Measurements from ENCODE around the gene MINDY4.

MINDY4 gene

GRCh38 chr7:30930621-30931020, 159.4 kb downstream of the MINDY4 start:
- in situ Hi-C loops (cut with HindIII; ENCODE audit: low pct_unique_long_range_greater_than_20kb, low sequenced_read_pairs) = no loop called here
- DNase-seq (ENCODE audit: low read depth in 1 of 2, low spot score in 1 of 2) = no peak
- no peak for TF ChIP-seq JUND (IDR thresholded peaks at IDR 0.05; ENCODE audit: low read depth)

GRCh38 chr7:30931161-30931928, 160.1 kb downstream of the MINDY4 start:
- in situ Hi-C loops (cut with HindIII; ENCODE audit: low pct_unique_long_range_greater_than_20kb, low sequenced_read_pairs) = no loop called here
- no peak for DNase-seq (ENCODE audit: low read depth in 1 of 2, low spot score in 1 of 2)

DNA sequence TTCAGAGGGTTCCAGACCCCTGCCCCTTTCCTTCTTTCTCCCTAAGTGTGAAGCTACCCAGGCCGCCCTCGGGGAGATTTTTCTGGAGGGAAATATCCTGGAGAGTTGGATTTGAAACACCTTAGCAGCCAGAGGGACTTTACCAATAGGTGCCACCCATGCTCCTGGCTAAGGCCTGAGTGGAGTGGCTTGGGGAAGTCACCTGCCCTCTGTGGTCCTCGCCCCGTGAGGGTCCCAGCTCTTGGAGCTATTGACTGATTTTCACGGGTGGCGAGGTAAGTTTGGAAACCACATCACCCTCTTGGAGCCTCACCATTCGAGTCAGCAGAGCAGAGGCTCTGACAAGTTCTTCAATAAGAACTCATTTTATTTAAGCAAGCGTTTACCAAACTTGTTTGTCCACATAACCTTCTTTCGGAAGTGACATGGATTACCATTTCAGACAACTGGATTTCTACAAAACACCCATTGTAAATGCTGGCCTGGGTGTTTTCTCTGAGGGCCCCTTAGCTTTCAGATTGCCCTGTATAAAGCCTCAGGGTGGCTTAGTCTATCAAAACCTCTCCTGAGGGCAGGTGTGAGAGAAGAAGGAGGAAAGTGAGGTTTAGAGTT, 160.8 kb downstream of the MINDY4 start:
- DNase-seq (ENCODE audit: low read depth in 1 of 2, low spot score in 1 of 2) = peak in 1 of 2 experiments; percentile 17

More at GRCh38 chr7:30931161-30931928, 160.1 kb downstream of the MINDY4 start:
- no peak for TF ChIP-seq JUND (IDR thresholded peaks at IDR 0.05; ENCODE audit: low read depth)

GRCh38 chr7:30932562-30932961, 161.3 kb downstream of the MINDY4 start:
- in situ Hi-C loops (cut with HindIII; ENCODE audit: low pct_unique_long_range_greater_than_20kb, low sequenced_read_pairs) = no loop called here
- no peak for DNase-seq (ENCODE audit: low read depth in 1 of 2, low spot score in 1 of 2)
- no peak for TF ChIP-seq JUND (IDR thresholded peaks at IDR 0.05; ENCODE audit: low read depth)

More for the DNA sequence above, 160.8 kb downstream of the MINDY4 start:
- no peak for TF ChIP-seq JUND (IDR thresholded peaks at IDR 0.05; ENCODE audit: low read depth)
- in situ Hi-C loops (cut with HindIII; ENCODE audit: low pct_unique_long_range_greater_than_20kb, low sequenced_read_pairs) = no loop called here

GRCh38 chr7:30933124-30933974, 162.1 kb downstream of the MINDY4 start:
- no peak for TF ChIP-seq JUND (IDR thresholded peaks at IDR 0.05; ENCODE audit: low read depth)
- DNase-seq (ENCODE audit: low read depth in 1 of 2, low spot score in 1 of 2) = no peak
- in situ Hi-C loops (cut with HindIII; ENCODE audit: low pct_unique_long_range_greater_than_20kb, low sequenced_read_pairs) = no loop called here

GRCh38 chr7:30934225-30934624, 163.0 kb downstream of the MINDY4 start:
- in situ Hi-C loops (cut with HindIII; ENCODE audit: low pct_unique_long_range_greater_than_20kb, low sequenced_read_pairs) = no loop called here
- DNase-seq (ENCODE audit: low read depth in 1 of 2, low spot score in 1 of 2) = no peak
- TF ChIP-seq JUND (IDR thresholded peaks at IDR 0.05; ENCODE audit: low read depth) = no peak

DNA sequence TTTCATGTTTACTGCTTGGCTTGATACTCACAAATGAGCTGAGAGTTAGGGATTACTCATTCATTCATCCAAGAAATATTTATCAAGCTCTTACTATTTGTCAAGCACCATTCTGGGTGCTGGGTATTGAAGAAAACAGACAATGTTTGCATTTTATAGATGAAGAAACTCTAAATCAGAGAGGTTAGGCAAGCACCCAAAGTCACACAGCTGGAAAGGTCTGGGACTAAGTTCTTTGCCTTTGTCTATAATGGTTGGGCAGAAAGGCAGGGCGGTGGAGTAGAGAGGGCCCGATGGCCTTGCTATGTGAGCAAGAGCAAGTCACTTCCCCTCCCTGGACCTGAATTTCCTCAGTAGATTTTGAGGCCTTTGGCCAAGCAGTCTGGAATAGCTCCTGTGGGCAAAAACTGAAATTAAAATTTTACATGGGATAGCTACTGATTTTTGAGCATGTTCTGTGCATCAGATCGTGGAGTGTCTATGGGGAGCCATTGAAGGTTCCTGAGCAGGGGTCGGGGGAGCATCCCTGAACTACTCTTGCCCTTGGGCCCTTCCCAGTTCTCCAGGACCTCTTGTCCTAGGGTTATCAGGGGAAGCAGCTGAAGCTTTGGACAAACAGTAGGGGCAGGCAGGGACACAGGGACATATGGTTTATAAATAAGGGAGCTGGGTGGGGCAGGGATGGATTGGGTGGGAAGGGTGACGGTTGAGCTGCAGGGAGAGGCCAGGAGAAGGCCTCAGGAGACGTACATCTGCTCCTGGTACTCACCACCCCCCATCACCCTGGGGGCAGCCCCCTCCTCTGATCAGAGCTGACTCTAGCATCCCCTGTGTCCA, 163.7 kb downstream of the MINDY4 start:
- in situ Hi-C loops (cut with HindIII; ENCODE audit: low pct_unique_long_range_greater_than_20kb, low sequenced_read_pairs) = no loop called here
- DNase-seq (ENCODE audit: low read depth in 1 of 2, low spot score in 1 of 2) = no peak

DNA sequence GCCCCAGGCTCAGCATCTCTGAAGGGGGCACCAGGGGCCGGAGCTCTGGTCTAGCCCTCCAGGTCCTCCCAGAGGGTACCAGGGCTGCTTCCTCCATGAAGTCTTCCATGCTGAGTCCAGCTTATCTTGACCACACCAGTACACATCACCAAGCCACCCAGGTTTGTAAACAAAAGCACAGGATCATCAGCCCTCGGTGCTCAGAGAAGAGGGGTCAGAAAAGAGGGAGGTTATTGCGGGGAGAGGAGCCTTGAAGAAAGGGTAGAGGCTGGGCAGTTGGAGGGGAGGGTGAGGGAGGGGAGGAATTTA, 164.3 kb downstream of the MINDY4 start:
- DNase-seq (ENCODE audit: low read depth in 1 of 2, low spot score in 1 of 2) = no peak
- TF ChIP-seq JUND (IDR thresholded peaks at IDR 0.05; ENCODE audit: low read depth) = no peak
- in situ Hi-C loops (cut with HindIII; ENCODE audit: low pct_unique_long_range_greater_than_20kb, low sequenced_read_pairs) = no loop called here

More for the DNA sequence above, 163.7 kb downstream of the MINDY4 start:
- no peak for TF ChIP-seq JUND (IDR thresholded peaks at IDR 0.05; ENCODE audit: low read depth)

DNA sequence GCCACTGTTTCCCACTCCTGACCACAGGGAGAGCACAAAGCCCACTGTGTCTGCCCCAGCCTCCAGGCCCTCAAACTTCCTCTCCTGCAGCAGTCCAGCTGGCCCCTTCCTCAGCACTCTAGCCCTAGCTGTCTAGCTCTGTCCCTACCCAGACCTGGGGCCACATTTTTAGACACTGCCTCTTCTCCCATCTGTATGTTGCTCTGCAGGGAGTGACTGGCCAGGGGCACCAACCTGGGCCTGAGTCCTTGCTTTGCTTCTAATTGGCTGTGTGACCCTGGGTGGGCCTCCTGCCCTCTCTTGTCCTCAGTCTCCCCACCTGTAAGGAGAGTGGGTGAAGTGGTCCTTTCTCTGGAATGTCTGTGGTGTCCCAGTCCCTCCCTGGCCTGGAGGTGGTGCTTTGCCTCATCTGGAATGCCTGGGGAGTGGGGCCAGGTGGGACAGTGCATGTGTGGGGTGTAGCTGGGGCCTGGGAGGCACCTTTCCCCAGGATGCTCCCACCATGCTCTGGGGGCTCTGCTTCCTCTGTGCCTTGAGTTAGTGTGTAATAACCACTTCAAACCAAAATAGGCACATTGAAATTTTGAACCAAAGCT, 165.5 kb downstream of the MINDY4 start:
- no peak for TF ChIP-seq JUND (IDR thresholded peaks at IDR 0.05; ENCODE audit: low read depth)
- in situ Hi-C loops (cut with HindIII; ENCODE audit: low pct_unique_long_range_greater_than_20kb, low sequenced_read_pairs) = no loop called here
- DNase-seq (ENCODE audit: low read depth in 1 of 2, low spot score in 1 of 2) = no peak

- DNase-seq (ENCODE audit: low read depth in 1 of 2, low spot score in 1 of 2) = no peak
- in situ Hi-C loops (cut with HindIII; ENCODE audit: low pct_unique_long_range_greater_than_20kb, low sequenced_read_pairs) = no loop called here
- TF ChIP-seq JUND (IDR thresholded peaks at IDR 0.05; ENCODE audit: low read depth) = no peak
These were observed 166.2 kb downstream of the MINDY4 start for GRCh38 chr7:30937416-30937815.

DNA sequence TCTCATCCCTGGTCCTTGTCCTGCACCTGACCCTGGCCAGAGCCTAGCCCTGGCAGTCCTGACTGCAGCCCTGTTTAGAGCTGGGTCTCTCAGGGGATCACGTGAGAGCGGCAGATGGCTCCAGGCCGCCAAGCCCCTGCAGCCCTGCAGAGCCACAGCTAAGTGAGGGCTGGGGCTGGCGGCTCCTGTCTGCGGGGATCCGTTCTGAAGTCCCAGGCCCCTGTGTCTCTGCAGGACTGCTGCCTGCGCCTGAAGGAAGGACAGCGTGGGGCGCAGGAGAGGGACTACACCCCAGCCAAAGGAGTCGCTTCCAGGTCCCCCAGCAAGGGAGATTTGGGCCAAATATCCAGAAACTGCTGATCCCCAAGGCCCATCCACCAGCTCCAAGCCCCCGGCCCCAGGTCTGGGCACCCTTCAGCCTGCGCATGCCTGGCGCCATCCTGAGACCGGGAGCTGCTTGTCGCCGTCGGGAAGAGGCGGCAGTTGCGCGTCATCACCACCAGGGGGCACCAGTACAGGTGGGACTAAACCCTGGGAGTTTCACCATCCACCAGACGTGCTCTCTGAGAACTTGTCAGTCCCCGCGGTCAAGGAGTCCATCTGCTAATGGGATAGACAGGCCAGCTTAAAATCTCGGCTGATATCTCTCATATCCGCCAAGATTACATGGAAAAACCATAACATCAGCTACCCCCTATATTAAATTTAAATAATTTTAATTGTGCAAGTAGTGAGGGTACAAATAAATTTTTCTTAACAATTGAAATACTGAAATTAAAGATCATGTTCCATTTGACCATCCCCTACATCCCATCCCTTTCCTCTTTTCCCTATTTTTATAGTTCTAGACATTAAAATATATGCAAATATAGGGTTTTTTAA, 167.5 kb downstream of the MINDY4 start:
- in situ Hi-C loops (cut with HindIII; ENCODE audit: low pct_unique_long_range_greater_than_20kb, low sequenced_read_pairs) = no loop called here
- no peak for TF ChIP-seq JUND (IDR thresholded peaks at IDR 0.05; ENCODE audit: low read depth)
- DNase-seq (ENCODE audit: low read depth in 1 of 2, low spot score in 1 of 2) = peak; percentile 88

Data from T47D (cell line).